HepG2 (cell line): ENCODE measurements around the gene ATP8A2. TPM values are rescaled to one million over a fixed set of nuclear protein-coding genes. Genes with fewer than 3 reads are reported as not detected.

ENCODE experiments used
- NR2F2 ChIP-seq: IDR thresholded peaks from 2 replicates; pipeline ENCODE4 v1.6.1; 2012; ENCODE audit warnings: low read depth, inconsistent platforms, borderline replicate concordance
- SIN3A ChIP-seq: IDR thresholded peaks from 2 replicates; pipeline ENCODE4 v1.6.1; 2011; ENCODE audit warnings: low read depth, mild to moderate bottlenecking, control low read depth, low read length, borderline replicate concordance
- ZNF33B ChIP-seq: sonication (generic); formaldehyde crosslinking; IDR thresholded peaks from 2 replicates; pipeline ENCODE4 v1.5.1; 2020; ENCODE audit warnings: mild to moderate bottlenecking, missing genetic modification reagents
- polyA plus RNA-seq, 8 experiments: library from polyadenylated mRNA; depleted of rRNA in 3 of 8; stranded (reverse) in 7 of 8; unstranded in 1 of 8; fragments of >200 nt; fragmentation: Illumina TruSeq in 4 of 8; extraction: Trizol in 4 of 8; gene quantifications; 2 replicates each; pipeline versions ENCODE4 v1.2.1 to v1.2.3, GENCODE V29; 2011 to 2016; ENCODE audit warnings: low read depth in 4 of 8, missing spikeins in 1 of 8, mixed read lengths in 1 of 8; ENCODE audit not compliant: insufficient read depth in 1 of 8
- total RNA-seq, 5 experiments: library from RNA; depleted of rRNA; stranded (reverse); fragments of >200 nt; fragmentation: Illumina TruSeq; extraction: Trizol; gene quantifications; 2 replicates each; pipeline ENCODE4 v1.2.3, GENCODE V29; 2016; ENCODE audit warnings: low read depth in 1 of 5
- TF ChIP-seq, protein P1 (sequence below): sonication (generic); formaldehyde crosslinking; IDR thresholded peaks from 2 replicates; pipeline ENCODE4 v1.4.0; 2020; ENCODE audit warnings: missing genetic modification reagents
- TF ChIP-seq, protein P2 (sequence below): sonication (generic); formaldehyde crosslinking; IDR thresholded peaks from 2 replicates; pipeline ENCODE4 v1.5.0; 2020; ENCODE audit warnings: missing genetic modification reagents
- TF ChIP-seq, protein P3 (sequence below): sonication (generic); formaldehyde crosslinking; IDR thresholded peaks from 2 replicates; pipeline ENCODE4 v1.5.1; 2020; ENCODE audit warnings: missing genetic modification reagents, mild to moderate bottlenecking, borderline replicate concordance
- TF ChIP-seq, protein P4 (sequence below): sonication (generic); formaldehyde crosslinking; IDR thresholded peaks from 2 replicates; pipeline ENCODE4; 2020; ENCODE audit warnings: missing genetic modification reagents, mild to moderate bottlenecking, borderline replicate concordance
- TF ChIP-seq, protein P5 (sequence below): conservative IDR thresholded peaks from 2 replicates; pipeline ENCODE4 v1.6.1; 2018; ENCODE audit warnings: missing genetic modification reagents

ATP8A2 gene
- total and polyA plus RNA-seq, 2 of the 13 experiments (the other 11 are each of a cell fraction or from before 2014, with no cell fraction given): 0.09 TPM; not detected in 1

DNA sequence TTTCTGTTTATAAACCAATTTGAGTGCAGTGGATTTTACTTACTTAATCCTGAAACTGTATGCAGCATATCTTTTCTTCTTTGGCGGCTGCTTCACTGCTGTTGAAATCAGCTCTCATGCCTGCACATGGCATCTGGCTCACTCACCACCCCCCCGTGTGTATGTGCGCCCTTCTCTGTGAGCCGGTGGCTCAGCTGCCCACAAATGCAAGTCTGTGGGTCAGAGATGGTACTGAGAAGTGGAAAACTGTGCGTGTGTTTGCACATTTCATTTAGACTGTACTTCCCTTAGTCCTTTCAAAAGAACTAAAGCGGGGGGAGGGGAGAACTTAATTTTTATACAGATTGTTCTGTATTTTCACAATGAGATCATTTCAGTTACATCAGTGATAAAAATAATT lies 372.4 kb downstream of the ATP8A2 start (continued):
- TF ChIP-seq, protein P1, sequence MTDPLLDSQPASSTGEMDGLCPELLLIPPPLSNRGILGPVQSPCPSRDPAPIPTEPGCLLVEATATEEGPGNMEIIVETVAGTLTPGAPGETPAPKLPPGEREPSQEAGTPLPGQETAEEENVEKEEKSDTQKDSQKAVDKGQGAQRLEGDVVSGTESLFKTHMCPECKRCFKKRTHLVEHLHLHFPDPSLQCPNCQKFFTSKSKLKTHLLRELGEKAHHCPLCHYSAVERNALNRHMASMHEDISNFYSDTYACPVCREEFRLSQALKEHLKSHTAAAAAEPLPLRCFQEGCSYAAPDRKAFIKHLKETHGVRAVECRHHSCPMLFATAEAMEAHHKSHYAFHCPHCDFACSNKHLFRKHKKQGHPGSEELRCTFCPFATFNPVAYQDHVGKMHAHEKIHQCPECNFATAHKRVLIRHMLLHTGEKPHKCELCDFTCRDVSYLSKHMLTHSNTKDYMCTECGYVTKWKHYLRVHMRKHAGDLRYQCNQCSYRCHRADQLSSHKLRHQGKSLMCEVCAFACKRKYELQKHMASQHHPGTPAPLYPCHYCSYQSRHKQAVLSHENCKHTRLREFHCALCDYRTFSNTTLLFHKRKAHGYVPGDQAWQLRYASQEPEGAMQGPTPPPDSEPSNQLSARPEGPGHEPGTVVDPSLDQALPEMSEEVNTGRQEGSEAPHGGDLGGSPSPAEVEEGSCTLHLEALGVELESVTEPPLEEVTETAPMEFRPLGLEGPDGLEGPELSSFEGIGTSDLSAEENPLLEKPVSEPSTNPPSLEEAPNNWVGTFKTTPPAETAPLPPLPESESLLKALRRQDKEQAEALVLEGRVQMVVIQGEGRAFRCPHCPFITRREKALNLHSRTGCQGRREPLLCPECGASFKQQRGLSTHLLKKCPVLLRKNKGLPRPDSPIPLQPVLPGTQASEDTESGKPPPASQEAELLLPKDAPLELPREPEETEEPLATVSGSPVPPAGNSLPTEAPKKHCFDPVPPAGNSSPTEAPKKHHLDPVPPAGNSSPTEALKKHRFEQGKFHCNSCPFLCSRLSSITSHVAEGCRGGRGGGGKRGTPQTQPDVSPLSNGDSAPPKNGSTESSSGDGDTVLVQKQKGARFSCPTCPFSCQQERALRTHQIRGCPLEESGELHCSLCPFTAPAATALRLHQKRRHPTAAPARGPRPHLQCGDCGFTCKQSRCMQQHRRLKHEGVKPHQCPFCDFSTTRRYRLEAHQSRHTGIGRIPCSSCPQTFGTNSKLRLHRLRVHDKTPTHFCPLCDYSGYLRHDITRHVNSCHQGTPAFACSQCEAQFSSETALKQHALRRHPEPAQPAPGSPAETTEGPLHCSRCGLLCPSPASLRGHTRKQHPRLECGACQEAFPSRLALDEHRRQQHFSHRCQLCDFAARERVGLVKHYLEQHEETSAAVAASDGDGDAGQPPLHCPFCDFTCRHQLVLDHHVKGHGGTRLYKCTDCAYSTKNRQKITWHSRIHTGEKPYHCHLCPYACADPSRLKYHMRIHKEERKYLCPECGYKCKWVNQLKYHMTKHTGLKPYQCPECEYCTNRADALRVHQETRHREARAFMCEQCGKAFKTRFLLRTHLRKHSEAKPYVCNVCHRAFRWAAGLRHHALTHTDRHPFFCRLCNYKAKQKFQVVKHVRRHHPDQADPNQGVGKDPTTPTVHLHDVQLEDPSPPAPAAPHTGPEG (CRISPR knock-in tag): no peak
- TF ChIP-seq, protein P2, sequence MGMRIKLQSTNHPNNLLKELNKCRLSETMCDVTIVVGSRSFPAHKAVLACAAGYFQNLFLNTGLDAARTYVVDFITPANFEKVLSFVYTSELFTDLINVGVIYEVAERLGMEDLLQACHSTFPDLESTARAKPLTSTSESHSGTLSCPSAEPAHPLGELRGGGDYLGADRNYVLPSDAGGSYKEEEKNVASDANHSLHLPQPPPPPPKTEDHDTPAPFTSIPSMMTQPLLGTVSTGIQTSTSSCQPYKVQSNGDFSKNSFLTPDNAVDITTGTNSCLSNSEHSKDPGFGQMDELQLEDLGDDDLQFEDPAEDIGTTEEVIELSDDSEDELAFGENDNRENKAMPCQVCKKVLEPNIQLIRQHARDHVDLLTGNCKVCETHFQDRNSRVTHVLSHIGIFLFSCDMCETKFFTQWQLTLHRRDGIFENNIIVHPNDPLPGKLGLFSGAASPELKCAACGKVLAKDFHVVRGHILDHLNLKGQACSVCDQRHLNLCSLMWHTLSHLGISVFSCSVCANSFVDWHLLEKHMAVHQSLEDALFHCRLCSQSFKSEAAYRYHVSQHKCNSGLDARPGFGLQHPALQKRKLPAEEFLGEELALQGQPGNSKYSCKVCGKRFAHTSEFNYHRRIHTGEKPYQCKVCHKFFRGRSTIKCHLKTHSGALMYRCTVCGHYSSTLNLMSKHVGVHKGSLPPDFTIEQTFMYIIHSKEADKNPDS (CRISPR knock-in tag): no peak
- TF ChIP-seq, protein P3, sequence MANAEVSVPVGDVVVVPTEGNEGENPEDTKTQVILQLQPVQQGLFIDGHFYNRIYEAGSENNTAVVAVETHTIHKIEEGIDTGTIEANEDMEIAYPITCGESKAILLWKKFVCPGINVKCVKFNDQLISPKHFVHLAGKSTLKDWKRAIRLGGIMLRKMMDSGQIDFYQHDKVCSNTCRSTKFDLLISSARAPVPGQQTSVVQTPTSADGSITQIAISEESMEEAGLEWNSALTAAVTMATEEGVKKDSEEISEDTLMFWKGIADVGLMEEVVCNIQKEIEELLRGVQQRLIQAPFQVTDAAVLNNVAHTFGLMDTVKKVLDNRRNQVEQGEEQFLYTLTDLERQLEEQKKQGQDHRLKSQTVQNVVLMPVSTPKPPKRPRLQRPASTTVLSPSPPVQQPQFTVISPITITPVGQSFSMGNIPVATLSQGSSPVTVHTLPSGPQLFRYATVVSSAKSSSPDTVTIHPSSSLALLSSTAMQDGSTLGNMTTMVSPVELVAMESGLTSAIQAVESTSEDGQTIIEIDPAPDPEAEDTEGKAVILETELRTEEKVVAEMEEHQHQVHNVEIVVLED (CRISPR knock-in tag): no peak
- TF ChIP-seq ZNF33B (no peak), NR2F2 (no peak), SIN3A (no peak)
- TF ChIP-seq, protein P4, sequence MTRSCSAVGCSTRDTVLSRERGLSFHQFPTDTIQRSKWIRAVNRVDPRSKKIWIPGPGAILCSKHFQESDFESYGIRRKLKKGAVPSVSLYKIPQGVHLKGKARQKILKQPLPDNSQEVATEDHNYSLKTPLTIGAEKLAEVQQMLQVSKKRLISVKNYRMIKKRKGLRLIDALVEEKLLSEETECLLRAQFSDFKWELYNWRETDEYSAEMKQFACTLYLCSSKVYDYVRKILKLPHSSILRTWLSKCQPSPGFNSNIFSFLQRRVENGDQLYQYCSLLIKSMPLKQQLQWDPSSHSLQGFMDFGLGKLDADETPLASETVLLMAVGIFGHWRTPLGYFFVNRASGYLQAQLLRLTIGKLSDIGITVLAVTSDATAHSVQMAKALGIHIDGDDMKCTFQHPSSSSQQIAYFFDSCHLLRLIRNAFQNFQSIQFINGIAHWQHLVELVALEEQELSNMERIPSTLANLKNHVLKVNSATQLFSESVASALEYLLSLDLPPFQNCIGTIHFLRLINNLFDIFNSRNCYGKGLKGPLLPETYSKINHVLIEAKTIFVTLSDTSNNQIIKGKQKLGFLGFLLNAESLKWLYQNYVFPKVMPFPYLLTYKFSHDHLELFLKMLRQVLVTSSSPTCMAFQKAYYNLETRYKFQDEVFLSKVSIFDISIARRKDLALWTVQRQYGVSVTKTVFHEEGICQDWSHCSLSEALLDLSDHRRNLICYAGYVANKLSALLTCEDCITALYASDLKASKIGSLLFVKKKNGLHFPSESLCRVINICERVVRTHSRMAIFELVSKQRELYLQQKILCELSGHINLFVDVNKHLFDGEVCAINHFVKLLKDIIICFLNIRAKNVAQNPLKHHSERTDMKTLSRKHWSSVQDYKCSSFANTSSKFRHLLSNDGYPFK (CRISPR knock-in tag): no peak
- TF ChIP-seq, protein P5, sequence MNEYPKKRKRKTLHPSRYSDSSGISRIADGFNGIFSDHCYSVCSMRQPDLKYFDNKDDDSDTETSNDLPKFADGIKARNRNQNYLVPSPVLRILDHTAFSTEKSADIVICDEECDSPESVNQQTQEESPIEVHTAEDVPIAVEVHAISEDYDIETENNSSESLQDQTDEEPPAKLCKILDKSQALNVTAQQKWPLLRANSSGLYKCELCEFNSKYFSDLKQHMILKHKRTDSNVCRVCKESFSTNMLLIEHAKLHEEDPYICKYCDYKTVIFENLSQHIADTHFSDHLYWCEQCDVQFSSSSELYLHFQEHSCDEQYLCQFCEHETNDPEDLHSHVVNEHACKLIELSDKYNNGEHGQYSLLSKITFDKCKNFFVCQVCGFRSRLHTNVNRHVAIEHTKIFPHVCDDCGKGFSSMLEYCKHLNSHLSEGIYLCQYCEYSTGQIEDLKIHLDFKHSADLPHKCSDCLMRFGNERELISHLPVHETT: no peak
- TF ChIP-seq, all 625 proteins: peak for 0
